ENCODE results near the gene MYO18A. TPM values are rescaled to one million over a fixed set of nuclear protein-coding genes. Genes with fewer than 3 reads are reported as not detected.

MYO18A gene
- total and polyA plus RNA-seq, 11 donors: 83.5 to 340 (median 300) TPM

GRCh38 chr17:29108823-29109476, 71.2 kb downstream of the MYO18A start:
- WGBS, 4 donors: 54 to 67% (median 66%) methylated on average over 10 of the region's 10 CpGs
- intact Hi-C loops (cut with DNase I): loop anchor here in 2 of 10 donors (2.0 to 10.0 kb wide), 3 partner anchors 54 to 384 kb away; partner anchors contain the start of genes NEK8 (in 1 of the 2) and TLCD1 (in 1 of the 2)
- no peak for DNase-seq
- Histone ChIP-seq H3K36me3 (peaks cover 0 to 94% (median 90%) of the 10 kb centered on the region in 9 donors), H3K27ac (peak overlapping the region in 8 of 12 donors; percentile 13 to 97 (median 78)), H3K9me3 (no peaks in the 10 kb centered on the region), H3K4me3 (no peak overlapping the region), H3K27me3 (no peaks in the 10 kb centered on the region), H3K4me1 (peaks cover 15 to 49% (median 36%) of the 10 kb centered on the region in 12 donors)
- ATAC-seq: no peak
- TF ChIP-seq POLR2A (IDR thresholded peaks at IDR 0.05): no peak
- TF ChIP-seq CTCF (IDR thresholded peaks at IDR 0.05): no peak

- Histone ChIP-seq H3K27me3 (no peaks in the 10 kb centered on the region), H3K4me1 (peaks cover 11 to 47% (median 32%) of the 10 kb centered on the region in 12 donors), H3K4me3 (no peak overlapping the region), H3K36me3 (peaks cover 0 to 94% (median 91%) of the 10 kb centered on the region in 9 donors), H3K9me3 (no peaks in the 10 kb centered on the region), H3K27ac (peak overlapping the region; percentile 31 to 97 (median 74))
- WGBS, 4 donors: 44 to 54% (median 49%) methylated on average over 10 to 11 of the region's 11 CpGs
- ATAC-seq (peak; percentile 38 to 62 (median 52)), DNase-seq (peak in 4 of 5 donors; percentile 63 to 81 (median 68))
- intact Hi-C loops (cut with DNase I): loop anchor here in 2 of 10 donors (2.0 to 10.0 kb wide), 3 partner anchors 53 to 383 kb away; partner anchors contain the start of genes NEK8 (in 1 of the 2) and TLCD1 (in 1 of the 2)
- no peak for TF ChIP-seq POLR2A (IDR thresholded peaks at IDR 0.05)
- no peak for TF ChIP-seq CTCF (IDR thresholded peaks at IDR 0.05)
Measured at GRCh38 chr17:29107933-29108822, 72.0 kb downstream of the MYO18A start.

GRCh38 chr17:29107084-29107483, 73.1 kb downstream of the MYO18A start:
- Histone ChIP-seq H3K36me3 (peaks cover 0 to 100% (median 90%) of the 10 kb centered on the region in 9 donors), H3K4me3 (no peak overlapping the region), H3K27ac (peak overlapping the region in 5 of 12 donors; percentile 55 to 97 (median 77)), H3K4me1 (peaks cover under 1 to 46% (median 21%) of the 10 kb centered on the region in 12 donors), H3K27me3 (no peaks in the 10 kb centered on the region), H3K9me3 (no peaks in the 10 kb centered on the region)
- TF ChIP-seq CTCF (IDR thresholded peaks at IDR 0.05): no peak
- no peak for TF ChIP-seq POLR2A (IDR thresholded peaks at IDR 0.05)
- ATAC-seq: peak in 1 of 4 donors; percentile 4
- intact Hi-C loops (cut with DNase I): loop anchor here in 2 of 10 donors (10.0 kb wide), 2 partner anchors 52 to 382 kb away; partner anchors contain the start of genes NEK8 (in 1 of the 2) and TLCD1 (in 1 of the 2)
- 90 to 96% (median 93%) methylated on average over 9 of the region's 9 CpGs for WGBS, 4 donors
- DNase-seq: no peak
